Measurements from ENCODE around the gene CEBPE. TPM values are rescaled to one million over a fixed set of nuclear protein-coding genes. Genes with fewer than 3 reads are reported as not detected.
"Not testable (repeated sequence)": the region's sequence is repeated elsewhere in the genome, so short reads cannot be mapped to it uniquely, and the experiment has no call there.

The CEBPE gene
- total RNA-seq, 1 donor = not detected

GRCh38 chr14:23113431-23114119, 5.5 kb downstream of the CEBPE start:
- peak; percentile 72 for DNase-seq (ENCODE audit: low read depth)
- TF ChIP-seq, protein P1, sequence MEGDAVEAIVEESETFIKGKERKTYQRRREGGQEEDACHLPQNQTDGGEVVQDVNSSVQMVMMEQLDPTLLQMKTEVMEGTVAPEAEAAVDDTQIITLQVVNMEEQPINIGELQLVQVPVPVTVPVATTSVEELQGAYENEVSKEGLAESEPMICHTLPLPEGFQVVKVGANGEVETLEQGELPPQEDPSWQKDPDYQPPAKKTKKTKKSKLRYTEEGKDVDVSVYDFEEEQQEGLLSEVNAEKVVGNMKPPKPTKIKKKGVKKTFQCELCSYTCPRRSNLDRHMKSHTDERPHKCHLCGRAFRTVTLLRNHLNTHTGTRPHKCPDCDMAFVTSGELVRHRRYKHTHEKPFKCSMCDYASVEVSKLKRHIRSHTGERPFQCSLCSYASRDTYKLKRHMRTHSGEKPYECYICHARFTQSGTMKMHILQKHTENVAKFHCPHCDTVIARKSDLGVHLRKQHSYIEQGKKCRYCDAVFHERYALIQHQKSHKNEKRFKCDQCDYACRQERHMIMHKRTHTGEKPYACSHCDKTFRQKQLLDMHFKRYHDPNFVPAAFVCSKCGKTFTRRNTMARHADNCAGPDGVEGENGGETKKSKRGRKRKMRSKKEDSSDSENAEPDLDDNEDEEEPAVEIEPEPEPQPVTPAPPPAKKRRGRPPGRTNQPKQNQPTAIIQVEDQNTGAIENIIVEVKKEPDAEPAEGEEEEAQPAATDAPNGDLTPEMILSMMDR (IDR thresholded peaks at IDR 0.05; ENCODE audit: insufficient read depth, low read length) = no peak
- no peak overlapping the region for H3K4me3 ChIP-seq (ENCODE audit: low read depth, low read length)

- DNase-seq (ENCODE audit: low read depth) = peak; percentile 22
- H3K4me3 ChIP-seq (ENCODE audit: low read depth, low read length) = no peak overlapping the region
- TF ChIP-seq, protein P1 (IDR thresholded peaks at IDR 0.05; ENCODE audit: insufficient read depth, low read length) = no peak
Observed at GRCh38 chr14:23112359-23113178, 6.5 kb downstream of the CEBPE start.

DNA sequence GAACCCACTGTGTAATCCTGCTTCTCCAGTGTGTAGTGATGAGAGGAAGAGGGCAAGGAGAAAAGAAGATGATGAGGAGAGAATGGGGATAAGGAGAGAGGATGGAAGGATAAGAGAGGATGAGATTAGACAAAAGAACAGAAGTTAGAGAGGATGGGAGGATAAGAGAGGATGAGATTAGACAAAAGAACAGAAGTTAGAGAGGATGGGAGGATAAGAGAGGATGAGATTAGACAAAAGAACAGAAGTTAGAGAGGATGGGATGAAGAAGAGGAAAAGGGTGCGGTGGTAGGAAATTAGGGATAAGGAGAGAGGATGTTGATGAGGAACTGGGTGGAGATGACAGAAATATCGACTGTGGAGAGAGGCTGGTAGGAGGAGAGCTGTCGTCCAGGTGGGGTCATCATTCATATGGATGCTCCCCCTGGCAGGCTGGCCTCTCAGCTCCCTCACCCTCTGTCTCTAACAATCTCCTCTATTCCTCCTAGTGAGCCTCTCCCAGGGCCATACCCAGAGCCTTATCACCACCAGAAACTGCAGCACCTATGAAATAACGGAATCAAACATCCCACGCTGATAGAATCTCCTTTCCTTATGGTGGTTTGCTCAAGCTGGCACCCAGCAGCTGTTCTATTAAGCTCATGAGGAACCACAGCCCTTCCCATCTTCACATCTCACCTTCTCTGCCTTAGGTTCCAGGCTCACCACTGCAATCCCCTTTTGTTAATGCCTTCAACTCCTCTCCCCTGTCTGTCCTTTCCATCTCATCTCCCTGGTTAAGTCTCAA, 8.3 kb downstream of the CEBPE start:
- TF ChIP-seq, protein P1 (IDR thresholded peaks at IDR 0.05; ENCODE audit: insufficient read depth, low read length) = no peak
- no peak for DNase-seq (ENCODE audit: low read depth)
- no peak overlapping the region for H3K4me3 ChIP-seq (ENCODE audit: low read depth, low read length)

- no peak for DNase-seq (ENCODE audit: low read depth)
- TF ChIP-seq, protein P1 (IDR thresholded peaks at IDR 0.05; ENCODE audit: insufficient read depth, low read length) = no peak
- H3K4me3 ChIP-seq (ENCODE audit: low read depth, low read length) = no peak overlapping the region
Observed at GRCh38 chr14:23109769-23110168, 9.3 kb downstream of the CEBPE start.

- not testable (repeated sequence) for DNase-seq (ENCODE audit: low read depth)
Observed at GRCh38 chr14:23108169-23108568, 10.9 kb downstream of the CEBPE start.

DNA sequence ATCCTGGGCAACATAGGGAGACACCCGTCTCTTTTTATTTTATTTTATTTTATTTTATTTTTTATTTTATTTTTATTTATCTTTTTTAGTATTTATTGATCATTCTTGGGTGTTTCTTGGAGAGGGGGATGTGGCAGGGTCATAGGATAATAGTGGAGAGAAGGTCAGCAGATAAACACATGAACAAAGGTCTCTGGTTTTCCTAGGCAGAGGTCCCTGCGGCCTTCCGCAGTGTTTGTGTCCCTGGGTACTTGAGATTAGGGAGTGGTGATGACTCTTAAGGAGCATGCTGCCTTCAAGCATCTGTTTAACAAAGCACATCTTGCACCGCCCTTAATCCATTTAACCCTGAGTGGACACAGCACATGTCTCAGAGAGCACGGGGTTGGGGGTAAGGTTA, 11.4 kb downstream of the CEBPE start:
- H3K4me3 ChIP-seq (ENCODE audit: low read depth, low read length); DNase-seq (ENCODE audit: low read depth): not testable (repeated sequence)

More at GRCh38 chr14:23108169-23108568, 10.9 kb downstream of the CEBPE start:
- H3K4me3 ChIP-seq (ENCODE audit: low read depth, low read length) = not testable (repeated sequence)

DNA sequence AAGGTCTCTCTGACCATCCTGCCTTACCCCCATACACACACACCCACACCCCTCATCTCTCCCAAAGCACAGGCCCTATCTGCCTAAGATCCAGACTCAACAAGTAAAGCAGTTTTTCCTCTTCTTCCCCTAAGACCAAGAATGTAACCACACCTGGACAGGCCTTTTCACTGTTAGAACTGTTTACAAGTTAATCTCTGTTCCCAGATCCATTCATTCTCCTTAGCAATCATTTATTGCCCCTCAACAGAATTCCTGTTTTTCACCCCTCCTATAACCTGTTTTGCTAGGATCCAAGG, 12.4 kb downstream of the CEBPE start:
- DNase-seq (ENCODE audit: low read depth) = no peak
- TF ChIP-seq, protein P1 (IDR thresholded peaks at IDR 0.05; ENCODE audit: insufficient read depth, low read length) = no peak
- H3K4me3 ChIP-seq (ENCODE audit: low read depth, low read length) = no peak overlapping the region
